Neuronal stem cell (in vitro differentiated cells): ENCODE results near the gene SYVN1.

Experiments used
- DNase-seq: peaks from one replicate; pipeline ENCODE4 v3.0.0-alpha.2; 2013; ENCODE audit warnings: low spot score
- H2AFZ ChIP-seq: one replicate; pipeline ENCODE4 v1.6.1; 2013; ENCODE audit warnings: mild to moderate bottlenecking, low read length, inconsistent platforms
- H2AK5ac ChIP-seq: 2 replicates; pipeline ENCODE4 v1.6.1; 2013; ENCODE audit warnings: low read depth, mild to moderate bottlenecking, inconsistent platforms, low read length, moderate library complexity, mixed read lengths
- H2BK120ac ChIP-seq: 2 replicates; pipeline ENCODE4 v1.6.1; 2013; ENCODE audit warnings: low read depth, mild to moderate bottlenecking, inconsistent platforms, low read length, moderate library complexity, mixed read lengths
- H2BK12ac ChIP-seq: one replicate; pipeline ENCODE4 v1.6.1; 2013; ENCODE audit warnings: low read length, inconsistent platforms
- H2BK15ac ChIP-seq: 2 replicates; pipeline ENCODE4 v1.6.1; 2013; ENCODE audit warnings: mild to moderate bottlenecking, low read length, inconsistent platforms, mixed read lengths
- H2BK5ac ChIP-seq: one replicate; pipeline ENCODE4 v1.6.1; 2013; ENCODE audit warnings: inconsistent platforms, mild to moderate bottlenecking, low read length, moderate library complexity
- H3K14ac ChIP-seq: one replicate; pipeline ENCODE4 v1.6.1; 2013; ENCODE audit warnings: low read length, inconsistent platforms
- H3K18ac ChIP-seq: 2 replicates; pipeline ENCODE4 v1.6.1; 2013; ENCODE audit warnings: low read length, inconsistent platforms
- H3K23ac ChIP-seq: 2 replicates; pipeline ENCODE4 v1.6.1; 2013; ENCODE audit warnings: low read depth, mild to moderate bottlenecking, mixed read lengths, low read length, inconsistent platforms; ENCODE audit not compliant: poor library complexity
- H3K27ac ChIP-seq: replicated peaks from 3 replicates; pipeline ENCODE4 v1.5.1; 2013; ENCODE audit warnings: low read length, inconsistent platforms
- H3K27me3 ChIP-seq, 3 experiments: 2 replicates each; pipeline ENCODE4 v1.6.1; 2013; ENCODE audit warnings: low read length in 3 of 3, mild to moderate bottlenecking in 2 of 3, inconsistent platforms in 1 of 3, low read depth in 1 of 3, mixed read lengths in 1 of 3, moderate library complexity in 1 of 3; ENCODE audit not compliant: control insufficient read depth in 3 of 3, insufficient read depth in 3 of 3
- H3K36me3 ChIP-seq, 2 donors: replicated peaks in 1 of 2; 2 replicates each; pipeline ENCODE4 v1.6.1; 2013; ENCODE audit warnings: low read length in 2 of 2; ENCODE audit not compliant: control insufficient read depth in 2 of 2, insufficient read depth in 2 of 2
- H3K4ac ChIP-seq: 2 replicates; pipeline ENCODE4 v1.6.1; 2013; ENCODE audit warnings: inconsistent platforms, mild to moderate bottlenecking, low read length, moderate library complexity
- H3K4me1 ChIP-seq, 2 donors: 1 replicate in 1 of 2; 2 replicates in 1 of 2; pipeline ENCODE4 v1.6.1; 2013; ENCODE audit warnings: low read length in 2 of 2, low read depth in 1 of 2; ENCODE audit not compliant: control insufficient read depth in 2 of 2, insufficient read depth in 1 of 2
- H3K4me2 ChIP-seq: one replicate; pipeline ENCODE4 v1.6.1; 2013; ENCODE audit warnings: mild to moderate bottlenecking, low read length, inconsistent platforms; ENCODE audit not compliant: insufficient read depth, poor library complexity, severe bottlenecking
- H3K4me3 ChIP-seq, 2 donors: 2 replicates each; pipeline ENCODE4 v1.5.1; 2013; ENCODE audit warnings: low read length in 2 of 2, mild to moderate bottlenecking in 2 of 2, inconsistent platforms in 1 of 2, moderate library complexity in 1 of 2
- H3K79me1 ChIP-seq: one replicate; pipeline ENCODE4 v1.6.1; 2013; ENCODE audit warnings: low read depth, mild to moderate bottlenecking, inconsistent platforms, low read length, moderate library complexity
- H3K9ac ChIP-seq: one replicate; pipeline ENCODE4 v1.6.1; 2013; ENCODE audit warnings: mild to moderate bottlenecking, low read depth, low read length, inconsistent platforms; ENCODE audit not compliant: poor library complexity
- H3K9me3 ChIP-seq, 2 donors: replicated peaks in 1 of 2; 2 replicates each; pipeline versions ENCODE3 to v1.6.1; 2013; ENCODE audit warnings: low read length in 2 of 2, mild to moderate bottlenecking in 2 of 2, inconsistent platforms in 1 of 2, low read depth in 1 of 2, mixed read lengths in 1 of 2, moderate library complexity in 1 of 2; ENCODE audit not compliant: control insufficient read depth in 2 of 2, insufficient read depth in 1 of 2
- H4K8ac ChIP-seq: one replicate; pipeline ENCODE4 v1.6.1; 2013; ENCODE audit warnings: low read depth, mild to moderate bottlenecking, inconsistent platforms, low read length, moderate library complexity
- H4K91ac ChIP-seq: one replicate; pipeline ENCODE4 v1.6.1; 2013; ENCODE audit warnings: low read length, low read depth, mild to moderate bottlenecking, inconsistent platforms; ENCODE audit not compliant: poor library complexity
- WGBS, 2 donors: extraction: QIAGEN DNeasy Blood & Tissue Kit; methylation state at CpG; one replicate each; pipeline ENCODE4 v1.1.7; 2013; ENCODE audit warnings: missing lambda C conversion rate in 2 of 2, mixed read lengths in 1 of 2; ENCODE audit not compliant: insufficient read length in 2 of 2, insufficient replicate concordance in 1 of 2; ENCODE audit errors: extremely low coverage in 2 of 2; 5-methylcytosine and 5-hydroxymethylcytosine counted together

The SYVN1 gene

DNA sequence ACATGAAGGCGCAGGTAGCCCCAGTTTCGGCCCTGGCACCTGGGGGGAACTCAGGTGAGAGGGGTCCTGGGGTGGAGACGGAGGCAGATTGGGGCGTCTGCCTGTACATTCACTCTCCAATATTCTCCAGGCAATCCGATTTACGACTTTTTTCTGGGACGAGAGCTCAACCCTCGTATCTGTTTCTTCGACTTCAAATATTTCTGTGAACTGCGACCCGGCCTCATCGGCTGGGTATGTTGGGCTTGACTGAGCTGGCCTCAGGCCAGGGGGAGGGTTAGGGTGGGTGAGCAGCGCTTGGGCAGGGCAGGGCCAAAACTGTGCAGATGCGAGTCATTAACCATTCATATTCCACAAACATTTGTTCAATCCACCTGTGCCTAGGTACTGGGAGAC lies 21.0 kb downstream of the SYVN1 start:
- Histone ChIP-seq H3K79me1 (peaks cover 15% of the 10 kb centered on the region), H3K4me2 (peak overlapping the region; percentile 94), H3K27me3 (no peaks in the 10 kb centered on the region), H3K9ac (peak overlapping the region; percentile 94), H4K8ac (no peak overlapping the region), H2BK5ac (peak overlapping the region; percentile 79), H3K4me1 (peaks cover 10 to 21% of the 10 kb centered on the region in 2 donors), H3K4me3 (peak overlapping the region; percentile 97), H2BK12ac (no peak overlapping the region), H3K23ac (no peak overlapping the region), H3K4ac (no peak overlapping the region), H3K18ac (no peak overlapping the region), H3K36me3 (peaks cover 14 to 47% of the 10 kb centered on the region in 2 donors), H2BK15ac (no peak overlapping the region), H2AK5ac (peak overlapping the region; percentile 89), H3K27ac (no peak overlapping the region), H2AFZ (no peak overlapping the region), H2BK120ac (no peak overlapping the region), H3K14ac (no peak overlapping the region), H4K91ac (no peak overlapping the region), H3K9me3 (no peaks in the 10 kb centered on the region)
- no peak for DNase-seq
- WGBS, 2 donors, result no CpG with 5 or more reads among the region's 14 CpGs

- H3K27me3 ChIP-seq, result no peaks in the 10 kb centered on the region
- peak overlapping the region; percentile 86 for H2BK15ac ChIP-seq
- peak overlapping the region; percentile 96 for H3K18ac ChIP-seq
- H3K14ac ChIP-seq, result peak overlapping the region; percentile 87
- H3K4ac ChIP-seq, result peak overlapping the region; percentile 79
- H3K4me1 ChIP-seq, result peaks cover 10 to 21% of the 10 kb centered on the region in 2 donors
- H3K4me2 ChIP-seq, result peak overlapping the region; percentile 94
- H2BK5ac ChIP-seq, result peak overlapping the region; percentile 79
- peak overlapping the region; percentile 94 for H3K9ac ChIP-seq
- no peaks in the 10 kb centered on the region for H3K9me3 ChIP-seq
- H3K79me1 ChIP-seq, result peaks cover 15% of the 10 kb centered on the region
- peak overlapping the region; percentile 97 for H3K4me3 ChIP-seq
- no peak overlapping the region for H4K91ac ChIP-seq
- no peak overlapping the region for H2BK12ac ChIP-seq
- DNase-seq, result no peak
- H2AK5ac ChIP-seq, result peak overlapping the region; percentile 89
- peak overlapping the region; percentile 77 for H3K27ac ChIP-seq
- H3K36me3 ChIP-seq, result peaks cover 14 to 46% of the 10 kb centered on the region in 2 donors
- no peak overlapping the region for H4K8ac ChIP-seq
- peak overlapping the region; percentile 98 for H3K23ac ChIP-seq
- H2BK120ac ChIP-seq, result peak overlapping the region; percentile 39
- no CpG with 5 or more reads among the region's 57 CpGs for WGBS, 2 donors
- H2AFZ ChIP-seq, result peak overlapping the region; percentile 89
These were observed 21.6 kb downstream of the SYVN1 start for GRCh38 chr11:65112546-65113360.

DNA sequence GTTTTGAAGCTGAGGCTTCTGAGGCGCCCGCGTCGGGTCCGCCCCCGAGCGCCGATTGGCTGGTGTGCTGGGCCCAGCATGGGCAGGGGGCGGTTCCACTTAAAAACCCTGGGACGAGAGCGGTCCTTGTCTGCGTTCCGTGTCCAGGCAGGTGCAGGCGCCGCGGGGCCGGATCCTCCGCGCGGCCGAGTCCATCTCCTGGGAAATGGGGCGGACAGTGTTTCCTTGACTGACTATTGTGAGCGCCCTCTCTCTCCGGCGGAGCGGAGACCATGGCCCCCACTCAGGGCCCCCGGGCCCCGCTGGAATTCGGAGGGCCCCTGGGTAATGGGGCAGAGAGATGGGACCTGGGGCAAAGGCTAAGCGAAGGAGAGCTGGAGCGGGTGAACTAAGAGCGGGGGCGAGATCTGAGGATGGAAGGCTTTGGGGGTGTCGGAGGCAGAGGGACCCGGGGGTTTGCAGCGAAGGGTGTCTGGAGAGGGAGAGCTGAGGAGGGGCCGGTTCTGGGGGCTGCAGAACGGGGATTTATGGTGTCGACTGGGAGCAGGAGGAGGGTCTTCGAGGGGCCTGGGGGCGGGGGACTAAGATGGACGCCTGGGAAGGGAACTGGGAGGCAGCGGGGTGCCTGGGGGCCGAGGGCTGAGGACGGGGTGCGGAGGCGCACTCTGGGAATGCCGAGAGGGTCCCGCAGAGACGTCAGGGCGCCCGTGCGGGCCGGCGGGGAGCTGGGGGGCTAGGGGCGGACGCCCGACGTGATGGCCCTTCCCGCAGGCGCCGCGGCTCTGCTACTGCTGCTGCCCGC lies 22.4 kb downstream of the SYVN1 start, which contains the start of gene TM7SF2:
Gene TM7SF2 (plus strand): TSS at position 129 of the 802 bp plus-strand sequence. CDS start 144 bp downstream, at position 273.
- peak within 1 kb of the TSS; percentile 89 for H2AK5ac ChIP-seq
- H2BK15ac ChIP-seq, result peak within 1 kb of the TSS; percentile 86
- H3K18ac ChIP-seq, result peak within 1 kb of the TSS; percentile 96
- H4K91ac ChIP-seq, result no peak within 1 kb of the TSS
- peak within 1 kb of the TSS; percentile 98 for H3K23ac ChIP-seq
- H3K4me1 ChIP-seq, result peaks cover 10 to 21% of the 10 kb centered on the region in 2 donors
- H2BK12ac ChIP-seq, result peak within 1 kb of the TSS; percentile 33
- H3K9ac ChIP-seq, result peak within 1 kb of the TSS; percentile 94
- peak within 1 kb of the TSS; percentile 79 for H2BK5ac ChIP-seq
- H3K4ac ChIP-seq, result peak within 1 kb of the TSS; percentile 79
- H2BK120ac ChIP-seq, result peak within 1 kb of the TSS; percentile 39
- no peaks in the 10 kb centered on the region for H3K9me3 ChIP-seq
- peak within 1 kb of the TSS; percentile 97 for H3K4me3 ChIP-seq
- peak; percentile 93 for DNase-seq
- H3K4me2 ChIP-seq, result peak within 1 kb of the TSS; percentile 94
- H3K79me1 ChIP-seq, result peaks cover 17% of the 10 kb centered on the region
- WGBS, 2 donors, result no CpG with 5 or more reads among the region's 64 CpGs
- H3K14ac ChIP-seq, result peak within 1 kb of the TSS; percentile 87
- peaks cover 14 to 51% of the 10 kb centered on the region in 2 donors for H3K36me3 ChIP-seq
- H3K27me3 ChIP-seq, result no peaks in the 10 kb centered on the region
- H4K8ac ChIP-seq, result no peak within 1 kb of the TSS
- H3K27ac ChIP-seq, result peak within 1 kb of the TSS; percentile 77
- H2AFZ ChIP-seq, result peak within 1 kb of the TSS; percentile 89
